Measurements from ENCODE around the gene SLC31A1. TPM values are rescaled to one million over a fixed set of nuclear protein-coding genes. Genes with fewer than 3 reads are reported as not detected.
A peak's percentile ranks its signal among the peaks of the same experiment; 100 is the strongest.

Gene SLC31A1
- total RNA-seq, 1 donor from 2014 or later, result 22.6 TPM

DNA sequence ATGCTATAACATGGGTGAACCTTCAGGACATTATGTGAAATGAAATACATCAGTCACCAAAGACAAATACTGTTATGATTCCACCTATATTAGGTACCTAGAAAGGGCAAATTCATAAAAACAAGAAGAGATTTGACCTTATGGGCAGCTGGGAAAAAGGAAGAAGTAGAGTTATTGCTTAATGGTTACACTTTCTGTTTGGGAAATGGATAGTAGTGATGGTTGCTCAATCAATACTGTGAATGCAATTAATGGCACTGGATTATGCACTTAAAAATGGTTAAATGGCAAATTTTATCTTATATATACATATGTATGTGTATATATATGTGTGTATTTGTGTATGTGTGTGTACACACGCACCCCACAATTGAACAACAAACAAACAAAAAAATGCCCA lies 15.5 kb upstream of the SLC31A1 start:
- Mint-ChIP-seq H3K36me3 (peaks cover 55% of the 10 kb centered on the region), H3K9me3 (no peaks in the 10 kb centered on the region)

DNA sequence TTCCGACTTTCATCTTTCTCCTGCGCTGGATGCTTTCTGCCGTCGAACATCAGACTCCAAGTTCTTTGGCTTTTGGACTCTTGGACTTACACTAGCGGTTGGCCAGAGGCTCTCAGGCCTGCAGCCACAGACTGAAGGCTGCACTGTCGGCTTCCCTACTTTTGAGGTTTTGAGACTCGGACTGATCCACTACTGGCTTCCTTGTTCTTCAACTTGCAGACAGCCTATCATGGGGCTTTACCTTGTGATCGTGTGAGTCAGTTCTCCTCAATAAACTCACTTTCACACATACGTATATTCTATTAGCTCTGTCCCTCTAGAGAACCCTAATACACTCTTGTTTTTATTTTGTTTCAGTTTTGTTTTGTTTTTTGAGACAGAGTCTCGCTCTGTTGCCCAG lies 10.5 kb upstream of the SLC31A1 start:
- H3K27me3 Mint-ChIP-seq (ENCODE audit: low read depth), result no peaks in the 10 kb centered on the region
- TF ChIP-seq, protein P1, sequence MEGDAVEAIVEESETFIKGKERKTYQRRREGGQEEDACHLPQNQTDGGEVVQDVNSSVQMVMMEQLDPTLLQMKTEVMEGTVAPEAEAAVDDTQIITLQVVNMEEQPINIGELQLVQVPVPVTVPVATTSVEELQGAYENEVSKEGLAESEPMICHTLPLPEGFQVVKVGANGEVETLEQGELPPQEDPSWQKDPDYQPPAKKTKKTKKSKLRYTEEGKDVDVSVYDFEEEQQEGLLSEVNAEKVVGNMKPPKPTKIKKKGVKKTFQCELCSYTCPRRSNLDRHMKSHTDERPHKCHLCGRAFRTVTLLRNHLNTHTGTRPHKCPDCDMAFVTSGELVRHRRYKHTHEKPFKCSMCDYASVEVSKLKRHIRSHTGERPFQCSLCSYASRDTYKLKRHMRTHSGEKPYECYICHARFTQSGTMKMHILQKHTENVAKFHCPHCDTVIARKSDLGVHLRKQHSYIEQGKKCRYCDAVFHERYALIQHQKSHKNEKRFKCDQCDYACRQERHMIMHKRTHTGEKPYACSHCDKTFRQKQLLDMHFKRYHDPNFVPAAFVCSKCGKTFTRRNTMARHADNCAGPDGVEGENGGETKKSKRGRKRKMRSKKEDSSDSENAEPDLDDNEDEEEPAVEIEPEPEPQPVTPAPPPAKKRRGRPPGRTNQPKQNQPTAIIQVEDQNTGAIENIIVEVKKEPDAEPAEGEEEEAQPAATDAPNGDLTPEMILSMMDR (IDR thresholded peaks at IDR 0.05; ENCODE audit: unreplicated experiment), result no peak
- H3K9me3 Mint-ChIP-seq, result peaks cover 4% of the 10 kb centered on the region
- H3K4me1 Mint-ChIP-seq, result no peaks in the 10 kb centered on the region
- no peak overlapping the region for H3K27ac Mint-ChIP-seq
- peaks cover 45% of the 10 kb centered on the region for H3K36me3 Mint-ChIP-seq
- H3K4me3 Mint-ChIP-seq, result no peak overlapping the region
- DNase-seq (ENCODE audit: low spot score in 2 of 2, unreplicated experiment in 2 of 2), result no peak

More for the DNA sequence above, 15.5 kb upstream of the SLC31A1 start:
- Mint-ChIP-seq H3K4me3 (no peak overlapping the region), H3K27me3 (ENCODE audit: low read depth) (no peaks in the 10 kb centered on the region), H3K27ac (no peak overlapping the region), H3K4me1 (no peaks in the 10 kb centered on the region)
- DNase-seq (ENCODE audit: low spot score in 2 of 2, unreplicated experiment in 2 of 2), result no peak
- TF ChIP-seq, protein P1 (IDR thresholded peaks at IDR 0.05; ENCODE audit: unreplicated experiment), result no peak

DNA sequence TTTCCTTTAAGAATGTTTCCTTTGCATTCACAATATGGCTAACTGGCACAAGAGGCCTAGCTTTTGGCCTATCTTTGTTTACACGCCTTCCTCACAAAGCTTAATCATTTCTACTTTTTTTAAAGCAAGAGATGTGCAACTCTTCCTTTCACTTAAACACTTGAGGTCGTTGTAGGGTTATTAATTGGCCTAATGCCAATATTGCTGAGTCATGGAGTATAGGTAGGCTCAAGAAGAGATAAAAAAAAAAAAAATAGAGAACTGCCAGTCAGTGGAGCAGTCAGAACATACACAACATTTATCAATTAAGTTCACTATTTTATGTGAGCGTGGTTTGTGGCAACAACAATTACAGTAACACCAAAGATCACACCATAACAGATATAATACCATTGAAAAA lies 6.2 kb upstream of the SLC31A1 start:
- H3K4me1 Mint-ChIP-seq, result peaks cover 16% of the 10 kb centered on the region

DNA sequence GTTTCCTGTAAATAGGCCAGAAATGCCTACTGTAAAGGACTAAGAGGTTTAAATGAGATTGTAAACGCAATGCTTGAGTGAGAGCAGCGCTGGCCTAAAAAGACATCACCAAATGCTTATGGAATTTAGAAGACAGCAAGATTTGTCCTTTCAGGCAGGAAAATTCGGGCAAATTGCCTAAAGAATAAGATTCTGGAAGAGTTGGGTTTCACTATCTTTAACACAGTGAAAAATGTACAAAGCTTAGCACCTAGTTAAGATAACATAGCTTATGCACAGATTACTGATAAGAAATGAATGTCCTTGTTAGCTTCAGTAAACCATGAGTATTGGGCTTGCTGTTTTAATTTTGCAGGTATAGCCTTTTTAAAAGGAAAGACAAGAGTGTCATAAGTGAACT lies 4.9 kb upstream of the SLC31A1 start:
- H3K4me3 Mint-ChIP-seq, result no peak overlapping the region
- H3K4me1 Mint-ChIP-seq, result peaks cover 21% of the 10 kb centered on the region
- TF ChIP-seq, protein P1 (IDR thresholded peaks at IDR 0.05; ENCODE audit: unreplicated experiment), result no peak

More for the DNA sequence above, 6.2 kb upstream of the SLC31A1 start:
- DNase-seq (ENCODE audit: low spot score in 2 of 2, unreplicated experiment in 2 of 2), result no peak
- peaks cover 26% of the 10 kb centered on the region for H3K36me3 Mint-ChIP-seq
- no peak overlapping the region for H3K27ac Mint-ChIP-seq
- no peak overlapping the region for H3K4me3 Mint-ChIP-seq
- no peaks in the 10 kb centered on the region for H3K27me3 Mint-ChIP-seq (ENCODE audit: low read depth)
- H3K9me3 Mint-ChIP-seq, result peaks cover 4% of the 10 kb centered on the region
- TF ChIP-seq, protein P1 (IDR thresholded peaks at IDR 0.05; ENCODE audit: unreplicated experiment), result no peak

DNA sequence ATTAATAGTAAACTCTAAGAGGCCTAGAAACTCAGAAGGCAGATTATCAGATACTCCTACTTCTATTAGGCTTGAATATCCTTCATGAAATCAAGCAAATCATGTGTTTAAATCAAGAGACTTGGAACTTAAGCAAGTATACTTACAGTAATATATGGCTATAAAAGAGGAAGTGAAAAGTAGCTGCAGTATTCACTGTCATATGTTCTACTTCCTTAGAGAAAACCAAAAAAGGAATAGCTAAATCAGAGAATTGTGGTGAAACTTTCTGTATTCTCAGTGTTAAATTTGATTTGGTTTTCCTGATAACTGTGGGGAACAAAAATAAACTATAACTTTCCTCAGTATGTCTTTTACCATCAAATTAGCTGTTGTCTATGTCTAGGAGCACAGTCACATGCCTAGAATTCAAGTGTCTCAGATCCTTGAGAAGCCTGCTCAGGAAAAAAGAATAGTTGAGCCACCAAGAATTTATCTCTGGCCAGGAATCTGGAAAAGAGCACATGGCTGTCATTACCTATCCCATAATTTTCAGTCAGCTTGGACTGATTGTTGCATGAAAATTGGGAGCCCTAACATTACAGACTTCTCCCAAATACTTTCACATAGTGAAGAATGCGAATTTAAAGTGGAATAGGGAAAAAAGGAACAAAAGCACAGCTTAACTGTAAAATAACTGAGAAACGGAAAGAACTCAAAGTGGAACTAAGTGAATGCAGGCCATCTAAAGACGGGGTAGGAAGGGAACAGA lies 2.0 kb upstream of the SLC31A1 start:
- TF ChIP-seq, protein P1 (IDR thresholded peaks at IDR 0.05; ENCODE audit: unreplicated experiment), result no peak
- no peak for DNase-seq (ENCODE audit: low spot score in 2 of 2, unreplicated experiment in 2 of 2)
- H3K4me3 Mint-ChIP-seq, result peak overlapping the region; percentile 99
- peaks cover 9% of the 10 kb centered on the region for H3K36me3 Mint-ChIP-seq
- H3K27ac Mint-ChIP-seq, result peak overlapping the region; percentile 40
- peaks cover 38% of the 10 kb centered on the region for H3K4me1 Mint-ChIP-seq
- H3K9me3 Mint-ChIP-seq, result peaks cover 4% of the 10 kb centered on the region
- no peaks in the 10 kb centered on the region for H3K27me3 Mint-ChIP-seq (ENCODE audit: low read depth)

More for the DNA sequence above, 4.9 kb upstream of the SLC31A1 start:
- H3K36me3 Mint-ChIP-seq, result peaks cover 23% of the 10 kb centered on the region
- H3K9me3 Mint-ChIP-seq, result peaks cover 4% of the 10 kb centered on the region
- no peak for DNase-seq (ENCODE audit: low spot score in 2 of 2, unreplicated experiment in 2 of 2)
- H3K27me3 Mint-ChIP-seq (ENCODE audit: low read depth), result no peaks in the 10 kb centered on the region
- H3K27ac Mint-ChIP-seq, result peak overlapping the region; percentile 3

All from mesothelial cell of epicardium (in vitro differentiated cells).